D341Med (cell line): ENCODE measurements around the gene RASSF7.

Experiments used
- DNase-seq: peaks from one replicate; pipeline ENCODE4 v3.0.0; 2012; ENCODE audit warnings: low spot score

RASSF7 gene

GRCh38 chr11:610146-610801 lies 49.5 kb downstream of the RASSF7 start:
- no peak for DNase-seq

- DNase-seq = no peak
These were observed 50.5 kb downstream of the RASSF7 start for GRCh38 chr11:611001-611996.

- peak; percentile 76 for DNase-seq
These were observed 51.6 kb downstream of the RASSF7 start for GRCh38 chr11:612201-612960.

GRCh38 chr11:612961-613300 lies 52.2 kb downstream of the RASSF7 start:
- no peak for DNase-seq

GRCh38 chr11:613369-613968 lies 52.7 kb downstream of the RASSF7 start:
- DNase-seq = peak; percentile 75
